GM19397 (cell line): Measurements from ENCODE around the gene HCFC1.

Source experiments
- ATAC-seq: cut with Tn5 transposase; IDR thresholded peaks from one replicate; pipeline ENCODE4 v1.9.1; 2021; ENCODE audit warnings: mild to moderate bottlenecking, moderate library complexity; ENCODE audit not compliant: unreplicated experiment

The HCFC1 gene

DNA sequence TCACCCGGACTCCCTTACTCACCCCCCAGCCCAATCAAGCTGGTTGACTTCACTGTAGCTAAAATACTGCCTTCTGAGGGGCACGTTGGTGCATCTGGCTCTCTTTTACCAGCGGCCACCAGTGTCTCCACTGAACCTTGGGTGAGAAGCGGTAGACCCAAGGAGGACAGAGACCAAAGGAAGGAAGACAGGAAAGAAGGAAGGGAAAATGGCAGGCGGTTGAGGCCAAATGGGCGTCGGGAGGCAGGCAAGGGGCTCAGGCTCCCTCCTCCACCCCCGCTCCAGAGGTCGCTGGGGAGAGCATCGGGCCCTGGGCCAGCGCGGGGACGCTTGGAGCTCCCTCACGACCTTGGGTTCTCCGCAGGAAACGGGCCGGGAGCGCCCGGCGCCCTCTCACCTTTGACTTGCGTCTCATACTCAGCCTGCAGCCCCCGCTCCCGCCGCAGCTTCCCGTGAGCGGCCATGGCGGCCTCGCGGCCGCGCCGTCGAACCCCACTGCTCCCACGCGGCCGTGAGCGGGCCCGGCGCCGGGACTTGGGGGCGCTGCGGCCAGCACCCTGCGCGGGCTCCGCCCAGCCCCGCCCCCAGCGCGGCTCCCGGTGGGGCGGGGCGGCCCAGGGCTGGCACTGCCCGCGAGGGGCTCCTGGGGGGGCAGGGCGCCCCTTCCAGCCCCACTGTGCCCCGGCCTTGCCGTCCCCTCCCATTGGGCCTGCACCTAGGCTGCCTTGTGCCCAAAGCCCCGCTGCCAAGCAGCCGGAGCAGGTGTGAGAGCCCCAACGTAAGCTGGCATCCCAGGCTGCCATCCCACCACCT, 45.7 kb downstream of the HCFC1 start, which contains the start of gene ARHGAP4:
Gene ARHGAP4, minus strand, starts transcription at position 526 of the 813 bp plus-strand sequence. Its CDS starts 62 bp downstream, at position 464.
- ATAC-seq, result no peak

DNA sequence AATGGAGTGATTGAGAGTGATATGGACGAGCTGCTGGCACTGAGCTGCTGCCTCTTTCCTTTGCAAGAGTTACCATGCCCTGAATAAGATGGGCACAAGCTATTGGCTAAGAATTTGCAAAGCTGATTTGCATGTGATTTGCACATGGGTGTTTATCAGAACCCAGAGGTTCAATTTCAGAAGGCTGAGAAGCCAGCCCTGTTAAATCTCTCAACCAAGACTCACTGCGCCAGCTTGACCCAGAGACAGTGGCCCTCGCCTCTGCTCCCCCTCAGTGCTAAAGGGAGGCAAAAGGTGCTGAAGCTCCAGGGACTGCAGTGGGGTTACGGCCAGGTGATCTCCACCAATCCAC, 46.3 kb downstream of the HCFC1 start:
- no peak for ATAC-seq

DNA sequence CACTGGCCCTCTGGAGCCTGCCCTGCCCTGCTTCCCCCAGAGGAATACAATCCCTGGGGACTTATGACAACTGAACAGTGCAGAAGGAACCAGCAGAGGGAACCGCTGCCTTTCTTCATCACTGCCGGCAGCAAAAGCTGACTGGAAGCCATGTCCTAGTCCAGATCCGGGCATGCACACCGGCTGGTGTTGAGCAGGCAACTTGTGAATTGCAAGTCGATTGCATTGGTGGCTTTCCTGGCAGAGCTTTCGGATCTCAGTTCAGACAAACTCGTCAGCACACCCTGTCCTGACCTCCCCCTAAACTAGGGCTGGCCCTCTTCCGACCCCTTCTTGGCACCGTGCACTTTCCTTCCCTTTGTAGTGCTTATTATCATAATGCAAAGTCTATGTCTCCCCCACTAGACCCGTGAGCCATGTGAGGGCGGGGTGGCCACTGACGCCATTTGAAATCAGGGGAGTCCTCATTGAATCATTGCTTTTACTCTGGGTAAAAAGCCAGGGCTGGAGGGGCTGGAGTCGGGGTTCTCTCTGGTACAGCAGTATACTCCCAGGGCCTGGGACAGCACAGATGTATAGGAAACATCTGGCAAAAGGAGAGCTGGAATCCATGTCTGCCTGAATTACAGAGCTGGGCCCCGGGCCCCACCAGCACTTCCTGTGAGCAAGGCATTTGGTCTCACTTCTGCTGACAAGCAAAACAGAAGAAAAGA, 47.3 kb downstream of the HCFC1 start:
- no peak for ATAC-seq

DNA sequence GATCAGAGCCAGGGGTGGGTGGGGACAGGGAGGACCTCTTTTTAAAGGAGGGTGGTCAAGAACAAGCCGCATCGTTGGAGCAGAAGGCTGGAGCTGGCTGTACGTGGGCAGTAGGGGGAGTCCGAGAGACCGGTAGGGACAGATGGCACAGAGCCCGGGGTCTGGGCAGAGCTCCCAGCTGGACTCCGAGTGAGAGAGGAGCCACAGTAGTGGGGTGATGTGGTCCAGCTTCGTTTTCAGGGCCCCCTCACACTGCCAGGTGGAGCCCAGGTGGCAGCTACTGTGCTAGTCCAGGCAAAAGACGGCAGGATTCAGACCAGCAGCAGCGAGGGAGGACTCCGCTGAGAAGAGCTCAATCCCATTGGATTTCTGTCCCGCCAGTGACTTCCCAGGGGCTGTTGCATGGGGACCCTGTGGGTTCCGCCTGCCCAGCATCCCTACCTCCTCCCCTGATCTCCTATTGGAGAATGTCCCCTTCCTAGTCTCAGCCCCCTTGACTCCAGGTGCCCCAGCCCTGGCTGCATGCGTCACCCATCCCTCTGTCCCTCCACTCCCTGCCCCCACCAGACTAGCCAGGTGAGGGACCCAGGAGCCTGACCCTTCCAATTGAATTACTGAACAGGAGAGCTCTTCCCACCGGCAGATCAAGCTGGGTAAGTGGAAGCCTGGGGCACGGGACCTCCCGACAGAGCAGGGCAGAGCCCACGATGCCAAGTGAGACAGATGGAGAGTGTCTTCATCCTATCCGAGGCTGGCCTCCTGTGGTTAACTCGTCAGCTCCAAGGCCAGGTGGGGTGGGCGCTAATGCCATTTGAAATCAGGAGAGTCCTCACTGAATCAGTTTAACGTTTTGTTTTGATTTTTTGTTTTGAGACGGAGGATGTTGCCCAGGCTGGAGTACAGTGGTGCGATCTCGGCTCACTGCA, 48.4 kb downstream of the HCFC1 start:
- no peak for ATAC-seq

DNA sequence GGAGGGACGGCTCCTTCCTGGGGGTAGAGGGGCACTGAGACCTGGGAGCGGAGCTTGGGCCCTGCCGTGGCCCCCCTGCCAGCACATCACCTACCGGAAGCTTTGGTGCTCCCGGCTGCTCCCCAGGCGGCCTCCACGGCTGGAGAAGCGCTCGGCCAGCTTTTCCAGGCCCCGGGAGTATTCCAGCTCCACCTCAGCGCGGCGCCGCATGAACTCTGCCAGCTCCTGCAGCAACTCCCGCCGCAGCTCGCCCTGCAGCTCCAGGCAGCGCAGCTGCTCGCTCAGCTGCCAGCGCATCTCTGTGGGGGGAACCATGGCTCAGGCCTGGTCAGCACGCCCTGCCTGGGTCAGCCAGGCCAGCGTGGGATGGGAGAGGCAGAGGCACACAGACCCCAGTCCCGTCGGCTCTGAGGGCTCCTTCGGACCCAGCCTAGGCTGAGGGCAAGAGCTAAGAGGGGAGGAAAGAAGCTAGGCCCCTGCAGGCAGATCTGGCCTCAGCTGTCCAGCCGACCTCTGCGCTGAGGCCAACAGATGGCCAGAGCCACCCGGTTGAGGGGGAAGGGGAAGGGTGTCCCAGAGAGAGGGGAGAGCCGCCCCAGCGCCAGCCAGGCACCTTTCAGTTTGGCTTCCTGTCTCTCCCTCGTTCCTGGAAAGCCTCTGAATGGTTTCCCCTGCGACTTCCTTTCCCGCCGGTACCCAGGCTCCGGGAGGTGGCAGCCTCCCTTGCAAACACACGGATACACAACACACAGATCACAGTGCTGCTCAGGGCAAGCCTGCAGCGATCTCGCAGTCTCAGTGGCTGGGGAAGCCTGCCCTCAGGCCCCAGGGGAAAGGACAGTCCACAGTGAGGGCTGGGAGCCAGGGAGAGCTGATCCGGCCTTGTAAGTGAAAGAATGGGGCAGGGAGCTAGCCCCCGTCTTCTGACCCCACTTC, 49.8 kb downstream of the HCFC1 start:
- ATAC-seq, result no peak

DNA sequence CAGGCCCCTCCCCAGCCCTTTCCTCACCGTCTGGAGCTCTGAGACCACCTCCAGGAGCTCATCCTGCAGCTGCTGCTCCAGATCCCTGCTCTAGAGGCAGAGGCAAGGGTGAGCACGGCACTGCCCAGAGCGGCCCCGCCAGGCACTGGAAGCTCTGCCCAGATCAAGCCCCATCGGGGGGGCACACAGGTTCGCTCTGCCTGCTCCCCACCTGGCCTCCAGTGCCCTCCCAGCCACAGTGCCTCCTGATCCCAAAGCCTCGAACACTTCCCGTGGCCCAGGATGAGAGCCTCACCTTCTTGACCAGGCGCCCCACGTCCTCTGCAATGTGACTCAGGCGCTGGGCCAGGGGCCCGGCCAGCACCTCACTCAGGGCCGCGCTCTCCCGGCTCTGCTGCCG, 50.5 kb downstream of the HCFC1 start:
- no peak for ATAC-seq

DNA sequence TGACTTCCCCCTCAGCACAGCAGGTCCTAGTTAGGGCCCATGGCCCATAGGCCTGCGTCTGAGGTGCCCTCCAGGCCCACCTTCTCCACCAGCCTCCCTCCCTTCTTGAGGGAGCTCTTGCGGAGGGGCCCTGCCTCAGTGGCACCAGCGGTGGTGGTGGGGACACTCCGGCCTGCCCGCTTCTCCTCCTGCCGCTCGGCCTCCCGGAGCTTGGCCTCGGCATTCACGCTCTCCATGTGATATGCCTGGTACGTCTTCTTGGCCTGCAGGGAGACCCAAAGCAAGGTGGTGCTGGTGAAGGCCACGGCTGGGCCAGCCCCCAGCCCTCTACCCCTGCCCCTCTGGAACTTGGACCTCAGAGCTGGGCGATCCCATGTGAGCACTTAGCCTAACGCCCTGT, 51.1 kb downstream of the HCFC1 start:
- no peak for ATAC-seq

DNA sequence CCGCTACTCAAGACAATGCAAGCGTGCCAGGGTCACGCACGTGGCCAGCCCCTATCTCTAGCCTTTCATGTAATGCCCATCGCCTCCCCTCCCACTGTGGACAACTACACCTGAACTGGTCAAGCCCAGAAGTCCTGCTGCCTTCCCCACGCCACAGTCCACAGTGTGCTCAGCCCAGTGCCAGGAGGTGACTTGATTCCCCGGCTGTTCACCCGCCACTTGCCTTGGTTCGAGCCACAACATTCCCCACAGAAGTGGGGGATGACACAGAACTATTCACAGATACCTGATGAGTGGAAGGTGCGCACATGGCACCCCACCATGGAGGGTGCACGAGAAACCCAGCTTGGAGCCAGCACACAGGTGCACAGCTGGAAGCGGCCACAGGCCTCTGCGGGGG, 52.3 kb downstream of the HCFC1 start:
- ATAC-seq, result no peak

DNA sequence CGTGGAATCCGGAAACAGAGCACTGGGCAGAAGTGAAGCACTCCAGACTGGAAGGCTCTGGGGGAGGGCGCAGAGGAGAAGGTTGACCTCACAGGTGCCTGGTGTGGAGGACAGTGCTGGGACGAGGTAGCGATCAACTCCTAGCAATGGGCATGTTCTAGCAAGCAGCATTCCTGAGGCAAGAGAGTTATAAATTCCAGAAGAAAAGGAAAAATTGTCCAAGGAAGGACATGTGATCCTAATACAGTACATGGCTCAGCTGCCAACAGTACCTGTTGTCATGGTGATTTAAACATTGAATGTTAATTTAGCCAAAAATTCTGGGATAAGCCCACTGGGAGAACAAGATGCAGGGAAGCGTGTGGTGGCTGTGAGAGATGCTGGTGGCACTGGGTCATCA, 53.7 kb downstream of the HCFC1 start:
- no peak for ATAC-seq

DNA sequence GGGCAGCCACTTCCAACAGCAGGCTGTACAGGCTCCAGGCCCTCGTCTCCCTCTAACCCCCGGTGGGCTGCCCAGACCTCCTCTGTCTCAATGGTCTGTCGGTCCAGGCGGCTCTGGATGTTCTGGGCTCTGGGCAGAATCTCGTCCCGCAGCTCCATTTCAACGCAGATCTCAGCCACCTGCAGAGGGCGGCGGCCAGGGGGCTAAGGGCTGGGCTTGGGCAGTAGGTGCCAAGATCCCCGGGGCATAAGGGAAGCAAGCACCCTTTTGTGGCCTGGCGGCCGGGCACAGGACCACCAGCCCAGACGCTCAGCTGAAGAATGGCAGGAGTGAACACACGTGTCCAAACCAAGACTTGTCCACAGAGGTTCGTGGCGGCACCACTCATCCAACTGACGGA, 57.9 kb downstream of the HCFC1 start:
- ATAC-seq, result no peak

DNA sequence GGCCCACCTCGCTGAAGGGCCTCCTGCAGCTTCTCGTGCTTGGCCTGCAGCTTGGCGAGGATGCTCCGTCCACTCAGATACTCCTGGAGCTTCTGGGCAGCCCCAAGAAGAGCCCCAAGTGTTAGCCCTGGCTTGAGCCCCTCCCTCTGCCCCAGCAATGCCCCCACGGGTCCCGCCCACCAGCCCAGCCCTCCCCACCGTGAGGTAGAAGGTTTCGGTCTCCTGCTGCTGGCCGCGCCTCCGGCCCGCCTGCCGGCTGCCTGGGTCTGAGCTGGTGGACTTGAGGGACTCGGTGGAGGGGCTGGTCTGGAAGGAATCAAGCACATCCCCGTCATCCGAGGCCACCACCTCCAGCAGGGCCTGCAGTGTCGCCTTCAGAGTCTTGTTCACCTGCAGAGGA, 58.4 kb downstream of the HCFC1 start:
- ATAC-seq, result no peak

DNA sequence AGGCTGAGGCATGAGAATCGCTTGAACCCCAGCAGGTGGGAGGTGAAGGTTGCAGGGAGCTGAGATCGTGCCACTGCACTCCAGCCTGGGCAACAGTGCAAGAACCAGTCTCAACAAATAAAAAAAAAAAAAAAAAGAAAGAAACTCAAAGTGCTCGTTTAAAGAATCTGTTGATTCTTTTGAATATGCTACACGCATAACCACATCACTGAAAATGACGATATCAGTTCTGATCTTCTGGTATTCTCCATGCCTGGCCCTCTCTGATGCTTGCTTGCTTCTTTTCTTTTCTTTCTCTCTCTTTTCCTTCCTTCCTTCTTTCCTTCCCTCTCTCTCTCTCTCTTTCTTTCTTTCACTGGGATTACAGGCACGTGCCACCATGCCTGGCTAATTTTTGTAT, 59.8 kb downstream of the HCFC1 start:
- no peak for ATAC-seq

DNA sequence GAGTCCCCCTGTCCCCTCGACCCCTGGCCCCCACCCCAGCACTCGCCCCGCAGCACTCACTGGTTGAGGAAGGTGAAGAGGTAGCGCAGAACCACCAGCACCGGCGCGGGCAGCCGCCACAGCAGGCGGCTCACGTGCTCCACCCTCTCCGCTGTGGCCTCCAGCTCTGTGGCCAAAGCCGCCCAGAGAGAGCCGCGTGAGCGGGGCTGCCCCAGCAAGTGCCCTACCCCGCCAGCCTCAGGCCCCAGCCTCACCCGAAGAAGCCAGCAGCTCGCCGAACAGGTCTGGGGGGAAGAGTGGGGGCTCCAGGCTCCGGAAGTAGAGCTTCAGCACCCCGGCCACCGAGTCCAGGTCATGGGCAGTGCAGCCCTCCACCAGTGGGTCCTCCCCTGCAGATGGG, 61.2 kb downstream of the HCFC1 start:
- no peak for ATAC-seq

DNA sequence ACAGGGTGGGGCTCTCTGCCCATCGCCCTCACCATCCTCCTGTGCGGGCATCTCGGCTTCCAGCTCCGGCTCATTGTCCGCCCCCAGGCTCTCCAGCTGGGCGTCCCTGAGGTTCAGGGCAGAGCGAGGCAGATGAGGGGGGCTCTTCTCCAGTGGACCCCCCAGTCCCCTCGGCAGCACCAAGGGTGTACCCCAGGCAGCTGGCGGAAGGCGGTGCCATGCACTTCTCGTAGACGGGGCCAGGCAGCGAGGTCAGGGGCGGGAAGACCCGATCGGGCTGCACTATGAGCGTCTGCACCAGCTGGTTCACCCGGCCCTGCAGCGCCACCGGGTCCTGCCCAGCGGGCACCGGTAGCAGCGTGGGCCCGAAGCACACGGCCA, 61.6 kb downstream of the HCFC1 start:
- ATAC-seq, result no peak

DNA sequence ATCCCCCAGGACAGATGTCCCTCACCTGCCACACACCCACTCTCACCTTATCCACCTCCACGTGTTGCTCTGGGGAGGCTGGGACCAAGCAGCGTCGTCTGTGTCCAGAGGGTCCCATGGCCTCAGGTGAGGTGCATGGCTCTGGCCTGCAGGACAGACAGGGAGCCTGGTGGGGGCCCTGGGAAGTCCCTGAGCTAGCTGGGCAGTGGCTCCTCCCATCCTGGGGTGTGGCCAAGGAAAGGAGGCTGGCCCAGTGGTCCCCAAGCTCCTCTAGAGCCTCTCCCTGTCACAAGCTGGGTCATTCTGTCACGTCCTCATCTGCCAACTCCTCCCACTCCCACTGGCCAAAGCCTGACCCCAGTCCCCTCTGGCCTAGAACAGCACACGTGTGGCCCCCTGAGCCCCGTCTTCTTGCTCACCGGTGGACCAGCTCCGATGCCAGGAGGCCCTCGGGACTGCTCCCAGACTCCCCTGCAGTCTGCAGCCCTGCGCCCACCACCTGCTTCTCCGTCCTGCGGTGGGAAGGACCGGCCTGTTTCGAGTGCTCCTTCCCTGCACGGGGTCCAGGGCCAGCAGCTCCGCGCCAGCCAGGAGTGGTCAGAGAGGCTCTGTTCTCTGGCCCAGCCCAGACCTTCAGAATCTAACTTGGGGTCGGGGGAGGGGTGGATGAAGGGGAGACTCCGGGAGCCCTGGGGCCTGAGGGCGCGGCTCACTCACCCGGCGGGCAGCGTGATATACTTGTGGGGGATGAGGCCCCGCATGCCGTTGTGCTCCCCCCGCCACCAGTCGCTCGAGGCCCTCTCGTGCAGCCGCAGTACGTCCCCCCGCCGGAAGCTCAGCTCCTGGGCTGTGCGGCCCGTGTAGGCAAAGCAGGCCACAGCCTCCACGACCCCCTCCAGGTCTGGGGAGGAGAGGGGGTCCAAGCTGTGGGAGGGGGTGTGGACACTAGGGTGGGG, 62.3 kb downstream of the HCFC1 start:
- no peak for ATAC-seq

DNA sequence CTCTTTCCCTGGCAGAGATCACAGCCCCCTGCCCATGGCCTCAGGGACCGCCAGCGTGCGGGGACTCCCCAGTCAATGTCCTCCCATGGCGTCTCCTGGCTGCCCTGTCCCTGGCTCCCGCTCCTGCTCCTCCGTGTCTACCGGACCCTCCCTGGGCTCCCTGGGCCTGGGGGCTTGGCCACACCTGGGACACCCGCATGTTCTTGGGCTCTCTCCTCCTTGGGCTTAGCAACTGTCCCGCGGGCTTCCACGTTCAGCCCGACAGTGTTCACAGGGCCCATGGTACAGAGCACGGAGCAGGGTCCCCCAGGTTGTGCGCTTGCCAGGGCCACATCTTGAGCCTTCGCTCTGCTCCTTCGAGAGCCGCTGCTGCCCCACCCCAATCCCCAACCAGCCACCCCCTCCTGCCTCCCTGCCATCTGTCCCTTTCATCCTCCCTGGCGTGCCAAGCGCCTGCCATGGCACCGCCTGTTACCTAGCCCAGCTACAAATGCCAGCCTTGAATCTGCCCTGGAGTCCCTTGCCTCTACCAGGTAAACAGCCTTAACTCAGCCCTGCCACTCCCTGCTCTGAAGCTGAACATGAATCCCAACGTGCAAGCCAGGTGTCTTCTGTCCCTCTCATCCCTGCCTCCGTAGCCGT, 63.3 kb downstream of the HCFC1 start:
- no peak for ATAC-seq

DNA sequence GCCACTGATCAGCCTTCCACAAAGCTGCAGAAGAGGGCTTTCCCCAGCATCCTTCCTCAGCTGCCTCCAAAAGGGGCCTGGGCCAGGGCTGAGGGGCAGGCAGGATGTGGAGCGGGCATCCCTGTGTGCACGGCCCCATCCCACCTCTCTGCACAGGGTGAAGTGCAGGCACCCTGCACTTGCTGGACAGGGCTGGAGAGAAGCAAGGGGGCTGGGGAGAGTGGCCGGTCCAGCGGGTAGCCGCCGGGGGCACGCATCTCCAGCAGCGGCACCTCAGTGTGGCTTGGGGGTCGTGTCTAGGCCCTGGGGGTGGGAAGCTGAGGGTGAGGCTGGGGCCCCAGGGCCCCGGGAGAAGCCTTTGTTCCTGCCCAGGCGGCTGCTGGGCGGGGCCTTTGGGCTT, 64.2 kb downstream of the HCFC1 start:
- ATAC-seq, result no peak

DNA sequence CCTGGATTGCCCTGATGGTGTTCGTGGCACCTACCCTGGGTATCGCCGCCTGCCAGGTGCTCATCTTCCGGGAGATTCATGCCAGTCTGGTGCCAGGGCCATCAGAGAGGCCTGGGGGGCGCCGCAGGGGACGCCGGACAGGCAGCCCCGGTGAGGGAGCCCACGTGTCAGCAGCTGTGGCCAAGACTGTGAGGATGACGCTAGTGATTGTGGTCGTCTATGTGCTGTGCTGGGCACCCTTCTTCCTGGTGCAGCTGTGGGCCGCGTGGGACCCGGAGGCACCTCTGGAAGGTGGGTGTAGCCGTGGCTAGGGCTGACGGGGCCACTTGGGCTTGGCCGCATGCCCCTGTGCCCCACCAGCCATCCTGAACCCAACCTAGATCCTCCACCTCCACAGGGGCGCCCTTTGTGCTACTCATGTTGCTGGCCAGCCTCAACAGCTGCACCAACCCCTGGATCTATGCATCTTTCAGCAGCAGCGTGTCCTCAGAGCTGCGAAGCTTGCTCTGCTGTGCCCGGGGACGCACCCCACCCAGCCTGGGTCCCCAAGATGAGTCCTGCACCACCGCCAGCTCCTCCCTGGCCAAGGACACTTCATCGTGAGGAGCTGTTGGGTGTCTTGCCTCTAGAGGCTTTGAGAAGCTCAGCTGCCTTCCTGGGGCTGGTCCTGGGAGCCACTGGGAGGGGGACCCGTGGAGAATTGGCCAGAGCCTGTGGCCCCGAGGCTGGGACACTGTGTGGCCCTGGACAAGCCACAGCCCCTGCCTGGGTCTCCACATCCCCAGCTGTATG, 65.3 kb downstream of the HCFC1 start:
- no peak for ATAC-seq
